Measurements from ENCODE around the gene CSRP3.

CSRP3 gene

DNA sequence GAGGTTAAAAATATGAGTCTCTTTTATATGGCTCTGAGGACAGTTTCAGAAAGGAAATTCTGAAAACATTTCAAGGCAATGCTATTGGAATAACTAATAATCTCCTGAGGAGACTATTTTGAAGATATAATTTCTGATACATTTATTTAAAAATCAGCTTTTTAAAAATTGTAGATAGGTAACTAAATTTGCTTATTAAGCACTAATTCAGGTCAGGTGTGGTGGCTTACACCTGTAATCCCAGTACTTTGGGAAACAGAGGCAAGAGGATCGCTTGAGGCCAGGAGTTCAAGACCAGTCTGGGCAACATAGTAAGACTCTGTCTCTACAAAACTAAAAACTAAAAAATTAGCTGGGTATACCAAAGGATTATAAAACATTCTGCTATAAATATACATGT is 67.8 kb downstream of the CSRP3 start:
- no peak for DNase-seq (ENCODE audit: low read depth in 1 of 2, low spot score in 1 of 2)
